Stomach (tissue), 9 donors: ENCODE results near the gene NEO1. TPM values are rescaled to one million over a fixed set of nuclear protein-coding genes. Genes with fewer than 3 reads are reported as not detected.

Source experiments
- DNase-seq, 2 donors: peaks; one replicate each; pipeline versions ENCODE4 v3.0.0 to v3.0.0-alpha.2; 2013 to 2019
- H3K27ac ChIP-seq, 5 donors: fragments of 200-600 bp in 4 of 5; sonication (generic) in 4 of 5; one replicate each; pipeline ENCODE4 v1.5.1; 2013 to 2019; ENCODE audit warnings: mild to moderate bottlenecking in 1 of 5, moderate library complexity in 1 of 5
- H3K27me3 ChIP-seq, 3 donors: fragments of 200-600 bp; sonication (generic); one replicate each; pipeline ENCODE4 v1.5.1; 2017 to 2019; ENCODE audit warnings: mixed run types in 1 of 3
- H3K36me3 ChIP-seq, 4 donors: fragments of 200-600 bp; sonication (generic); 1 replicate in 3 of 4; 2 replicates in 1 of 4; pipeline ENCODE4 v1.5.1; 2016 to 2019
- H3K4me1 ChIP-seq, 4 donors: fragments of 200-600 bp; sonication (generic); one replicate each; pipeline ENCODE4 v1.5.1; 2016 to 2019
- H3K4me3 ChIP-seq, 4 donors: fragments of 200-600 bp; sonication (generic) in 3 of 4; one replicate each; pipeline ENCODE4 v1.5.1; 2016 to 2019; ENCODE audit warnings: mild to moderate bottlenecking in 1 of 4
- H3K9me3 ChIP-seq, 4 donors: fragments of 200-600 bp; sonication (generic); one replicate each; pipeline ENCODE4 v1.5.1; 2016 to 2019
- CTCF ChIP-seq, 7 experiments: fragments of 450-650 bp in 4 of 7; fragments of 200-600 bp in 3 of 7; sonication (generic) in 3 of 7; IDR thresholded peaks; one replicate each; pipeline ENCODE4 v1.5.1; 2016 to 2019; ENCODE audit warnings: antibody characterized with exemption in 7 of 7, control low read depth in 2 of 7, mild to moderate bottlenecking in 1 of 7
- EP300 ChIP-seq: sonication (generic); formaldehyde crosslinking; IDR thresholded peaks from one replicate; pipeline ENCODE4 v1.6.1; 2017; ENCODE audit warnings: antibody characterized with exemption
- POLR2A ChIP-seq, 4 donors: fragments of 450-650 bp; IDR thresholded peaks; one replicate each; pipeline ENCODE4 v1.6.1; 2016; ENCODE audit warnings: antibody characterized with exemption in 4 of 4, control low read depth in 2 of 4, mild to moderate bottlenecking in 1 of 4, moderate library complexity in 1 of 4
- POLR2AphosphoS5 ChIP-seq, 3 donors: sonication (generic); formaldehyde crosslinking; IDR thresholded peaks; one replicate each; pipeline ENCODE4 v1.6.1; 2016; ENCODE audit warnings: antibody characterized with exemption in 3 of 3
- WGBS, 5 donors: extraction: QIAGEN DNeasy Blood & Tissue Kit in 3 of 5; methylation state at CpG; one replicate each; pipeline versions ENCODE4 v1.1.5 to v1.1.7; 2013 to 2018; 5-methylcytosine and 5-hydroxymethylcytosine counted together
- intact Hi-C: fragments of 100-400 bp; cut with DNase I; formaldehyde crosslinking; loops from one replicate; pipeline ENCODE4 v1.15.1; 2023; ENCODE audit warnings: low total_unique reads
- polyA plus RNA-seq, 3 donors: library from polyadenylated mRNA; stranded (reverse); fragments of 200-250 nt; gene quantifications; one replicate each; pipeline ENCODE4 v1.2.3, GENCODE V29; 2013
- total RNA-seq, 5 donors: library from RNA; depleted of rRNA; stranded (reverse); fragments of >200 nt; gene quantifications; one replicate each; pipeline versions ENCODE4 v1.1.0 to v1.2.3, GENCODE V29; 2014 to 2016
- donor health status: healthy with polysubstance abuse.
- donor health status: Bipolar disorder and iron deficiency.
- donor health status: healthy.

NEO1 gene
- total and polyA plus RNA-seq, 8 donors = 4.7 to 182 (median 17.3) TPM

GRCh38 chr15:73326157-73326556 lies 273.9 kb downstream of the NEO1 start:
- Histone ChIP-seq H3K27ac (no peak overlapping the region), H3K4me1 (no peaks in the 10 kb centered on the region), H3K36me3 (no peaks in the 10 kb centered on the region), H3K27me3 (peaks cover 0 to 53% (median 2%) of the 10 kb centered on the region in 3 donors), H3K9me3 (no peaks in the 10 kb centered on the region), H3K4me3 (no peak overlapping the region)
- WGBS, 5 donors = 42 to 61% (median 46%) methylated on average over 4 of the region's 4 CpGs
- no peak for DNase-seq
- intact Hi-C loops = no loop called here
- TF ChIP-seq CTCF (IDR thresholded peaks at IDR 0.05) (no peak), EP300 (no peak), POLR2A (IDR thresholded peaks at IDR 0.05) (no peak), POLR2AphosphoS5 (IDR thresholded peaks at IDR 0.05) (no peak)

- intact Hi-C loops = no loop called here
- Histone ChIP-seq H3K9me3 (no peaks in the 10 kb centered on the region), H3K4me1 (no peaks in the 10 kb centered on the region), H3K36me3 (no peaks in the 10 kb centered on the region), H3K27me3 (peaks cover 0 to 41% (median 2%) of the 10 kb centered on the region in 3 donors), H3K4me3 (no peak overlapping the region), H3K27ac (no peak overlapping the region)
- WGBS, 5 donors = 71 to 85% (median 81%) methylated on average over 8 to 12 of the region's 12 CpGs
- TF ChIP-seq EP300 (no peak), POLR2A (IDR thresholded peaks at IDR 0.05) (no peak), CTCF (IDR thresholded peaks at IDR 0.05) (no peak), POLR2AphosphoS5 (IDR thresholded peaks at IDR 0.05) (no peak)
- no peak for DNase-seq
Observed at GRCh38 chr15:73328149-73328820, 276.0 kb downstream of the NEO1 start.

GRCh38 chr15:73328981-73329380 lies 276.7 kb downstream of the NEO1 start:
- no peak for TF ChIP-seq CTCF (IDR thresholded peaks at IDR 0.05)
- no peak for TF ChIP-seq POLR2A (IDR thresholded peaks at IDR 0.05)
- TF ChIP-seq POLR2AphosphoS5 (IDR thresholded peaks at IDR 0.05) = no peak
- no peak for TF ChIP-seq EP300
- H3K27ac ChIP-seq = no peak overlapping the region
- no peaks in the 10 kb centered on the region for H3K9me3 ChIP-seq
- H3K27me3 ChIP-seq = peaks cover 0 to 34% (median 2%) of the 10 kb centered on the region in 3 donors
- WGBS, 5 donors = 70 to 82% (median 80%) methylated on average over 10 of the region's 10 CpGs
- intact Hi-C loops = no loop called here
- H3K36me3 ChIP-seq = no peaks in the 10 kb centered on the region
- no peak for DNase-seq
- no peaks in the 10 kb centered on the region for H3K4me1 ChIP-seq
- H3K4me3 ChIP-seq = no peak overlapping the region

- intact Hi-C loops = no loop called here
- DNase-seq = no peak
- no peaks in the 10 kb centered on the region for H3K9me3 ChIP-seq
- WGBS, 5 donors = 88 to 94% (median 91%) methylated on average over 16 to 21 of the region's 21 CpGs
- no peak for TF ChIP-seq CTCF (IDR thresholded peaks at IDR 0.05)
- no peak for TF ChIP-seq POLR2AphosphoS5 (IDR thresholded peaks at IDR 0.05)
- no peak for TF ChIP-seq EP300
- TF ChIP-seq POLR2A (IDR thresholded peaks at IDR 0.05) = no peak
- no peak overlapping the region for H3K27ac ChIP-seq
- H3K27me3 ChIP-seq = peaks cover 0 to 27% (median 1%) of the 10 kb centered on the region in 3 donors
- H3K4me1 ChIP-seq = no peaks in the 10 kb centered on the region
- no peak overlapping the region for H3K4me3 ChIP-seq
- no peaks in the 10 kb centered on the region for H3K36me3 ChIP-seq
Observed at GRCh38 chr15:73329501-73330200, 277.4 kb downstream of the NEO1 start.
